HepG2 (cell line): ENCODE results near the gene TBX10. TPM values are rescaled to one million over a fixed set of nuclear protein-coding genes. Genes with fewer than 3 reads are reported as not detected.

Experiments
- ATM ChIP-seq: fragments of 450-650 bp; IDR thresholded peaks from 2 replicates; pipeline ENCODE4 v1.7.1; 2017; ENCODE audit warnings: mild to moderate bottlenecking, borderline replicate concordance
- ATRX ChIP-seq: sonication (generic); formaldehyde crosslinking; IDR thresholded peaks from 2 replicates; pipeline ENCODE4 v1.4.0; 2020; ENCODE audit warnings: missing genetic modification reagents, borderline replicate concordance
- CCDC6 ChIP-seq: sonication (generic); formaldehyde crosslinking; IDR thresholded peaks from 2 replicates; pipeline ENCODE4 v1.8.1; 2022; ENCODE audit warnings: mild to moderate bottlenecking, missing genetic modification reagents, moderate library complexity
- CSRNP1 ChIP-seq: sonication (generic); formaldehyde crosslinking; IDR thresholded peaks from 2 replicates; pipeline ENCODE4 v1.8.1; 2023; ENCODE audit warnings: mild to moderate bottlenecking, missing genetic modification reagents
- EED ChIP-seq: sonication (generic); formaldehyde crosslinking; IDR thresholded peaks from 2 replicates; pipeline ENCODE4 v1.5.0; 2020; ENCODE audit warnings: mild to moderate bottlenecking, missing genetic modification reagents
- IKZF5 ChIP-seq: IDR thresholded peaks from 2 replicates; pipeline ENCODE4 v1.6.1; 2018; ENCODE audit warnings: missing genetic modification reagents, mild to moderate bottlenecking, missing compliant biosample characterization
- KDM5B ChIP-seq: sonication (generic); formaldehyde crosslinking; IDR thresholded peaks from 2 replicates; pipeline ENCODE4 v1.4.0; 2020; ENCODE audit warnings: missing genetic modification reagents, mild to moderate bottlenecking, borderline replicate concordance
- MBNL3 ChIP-seq: fragments of 250-450 bp; sonication (Bioruptor Pico); conservative IDR thresholded peaks from 2 replicates; pipeline ENCODE4 v1.8.0; 2022; ENCODE audit warnings: mild to moderate bottlenecking, inconsistent platforms
- MED1 ChIP-seq: sonication (generic); formaldehyde crosslinking; IDR thresholded peaks from 2 replicates; pipeline ENCODE4 v1.4.0; 2020; ENCODE audit warnings: missing genetic modification reagents
- NCOR1 ChIP-seq: fragments of 200-600 bp; sonication (generic); IDR thresholded peaks from 2 replicates; pipeline ENCODE4 v1.7.0; 2017; ENCODE audit warnings: antibody characterized with exemption, low read length, borderline replicate concordance
- PITX1 ChIP-seq: sonication (generic); formaldehyde crosslinking; IDR thresholded peaks from 2 replicates; pipeline ENCODE4 v1.5.1; 2020; ENCODE audit warnings: mild to moderate bottlenecking, missing genetic modification reagents
- RXRA ChIP-seq: sonication (generic); formaldehyde crosslinking; IDR thresholded peaks from 2 replicates; pipeline ENCODE4 v1.5.1; 2020; ENCODE audit warnings: missing genetic modification reagents
- SMYD3 ChIP-seq: sonication (generic); formaldehyde crosslinking; IDR thresholded peaks from 2 replicates; pipeline ENCODE4 v1.8.1; 2023; ENCODE audit warnings: mild to moderate bottlenecking, missing genetic modification reagents
- THYN1 ChIP-seq: sonication (generic); formaldehyde crosslinking; IDR thresholded peaks from 2 replicates; pipeline ENCODE4 v1.8.1; 2023; ENCODE audit warnings: low read depth, mild to moderate bottlenecking, moderate library complexity, missing genetic modification reagents, borderline replicate concordance
- TSC22D2 ChIP-seq: sonication (generic); formaldehyde crosslinking; IDR thresholded peaks from 2 replicates; pipeline ENCODE4 v1.5.1; 2020; ENCODE audit warnings: missing genetic modification reagents, mild to moderate bottlenecking, borderline replicate concordance
- XRCC5 ChIP-seq: fragments of 200-400 bp; formaldehyde crosslinking; optimal IDR thresholded peaks from 2 replicates; pipeline ENCODE3; 2017; ENCODE audit warnings: mild to moderate bottlenecking, low read length
- ZNF101 ChIP-seq: sonication (generic); formaldehyde crosslinking; IDR thresholded peaks from 2 replicates; pipeline ENCODE4 v1.4.0; 2020; ENCODE audit warnings: mild to moderate bottlenecking, low read depth, missing genetic modification reagents, borderline replicate concordance
- ZNF430 ChIP-seq: sonication (generic); formaldehyde crosslinking; IDR thresholded peaks from 2 replicates; pipeline ENCODE4 v1.9.0; 2021; ENCODE audit warnings: mild to moderate bottlenecking, missing genetic modification reagents
- ZNF879 ChIP-seq: sonication (generic); formaldehyde crosslinking; IDR thresholded peaks from 2 replicates; pipeline ENCODE4 v1.8.1; 2023; ENCODE audit warnings: missing genetic modification reagents
- polyA plus RNA-seq, 8 experiments: library from polyadenylated mRNA; depleted of rRNA in 3 of 8; stranded (reverse) in 7 of 8; unstranded in 1 of 8; fragments of >200 nt; fragmentation: Illumina TruSeq in 4 of 8; extraction: Trizol in 4 of 8; gene quantifications; 2 replicates each; pipeline versions ENCODE4 v1.2.1 to v1.2.3, GENCODE V29; 2011 to 2016; ENCODE audit warnings: low read depth in 4 of 8, missing spikeins in 1 of 8, mixed read lengths in 1 of 8; ENCODE audit not compliant: insufficient read depth in 1 of 8
- total RNA-seq, 5 experiments: library from RNA; depleted of rRNA; stranded (reverse); fragments of >200 nt; fragmentation: Illumina TruSeq; extraction: Trizol; gene quantifications; 2 replicates each; pipeline ENCODE4 v1.2.3, GENCODE V29; 2016; ENCODE audit warnings: low read depth in 1 of 5
- TF ChIP-seq, protein P1 (sequence below): sonication (generic); formaldehyde crosslinking; IDR thresholded peaks from 2 replicates; pipeline ENCODE4 v1.4.0; 2020; ENCODE audit warnings: mild to moderate bottlenecking, missing genetic modification reagents
- TF ChIP-seq, protein P2 (sequence below): sonication (generic); formaldehyde crosslinking; IDR thresholded peaks from 2 replicates; pipeline ENCODE4 v1.5.0; 2020; ENCODE audit warnings: missing genetic modification reagents

TBX10 gene
- total and polyA plus RNA-seq, 2 of the 13 experiments (the other 11 are each of a cell fraction or from before 2014, with no cell fraction given) = 0.27 to 1.7 TPM

GRCh38 chr11:67632175-67632981 is 7.2 kb downstream of the TBX10 start (continued):
- TF ChIP-seq, protein P1, sequence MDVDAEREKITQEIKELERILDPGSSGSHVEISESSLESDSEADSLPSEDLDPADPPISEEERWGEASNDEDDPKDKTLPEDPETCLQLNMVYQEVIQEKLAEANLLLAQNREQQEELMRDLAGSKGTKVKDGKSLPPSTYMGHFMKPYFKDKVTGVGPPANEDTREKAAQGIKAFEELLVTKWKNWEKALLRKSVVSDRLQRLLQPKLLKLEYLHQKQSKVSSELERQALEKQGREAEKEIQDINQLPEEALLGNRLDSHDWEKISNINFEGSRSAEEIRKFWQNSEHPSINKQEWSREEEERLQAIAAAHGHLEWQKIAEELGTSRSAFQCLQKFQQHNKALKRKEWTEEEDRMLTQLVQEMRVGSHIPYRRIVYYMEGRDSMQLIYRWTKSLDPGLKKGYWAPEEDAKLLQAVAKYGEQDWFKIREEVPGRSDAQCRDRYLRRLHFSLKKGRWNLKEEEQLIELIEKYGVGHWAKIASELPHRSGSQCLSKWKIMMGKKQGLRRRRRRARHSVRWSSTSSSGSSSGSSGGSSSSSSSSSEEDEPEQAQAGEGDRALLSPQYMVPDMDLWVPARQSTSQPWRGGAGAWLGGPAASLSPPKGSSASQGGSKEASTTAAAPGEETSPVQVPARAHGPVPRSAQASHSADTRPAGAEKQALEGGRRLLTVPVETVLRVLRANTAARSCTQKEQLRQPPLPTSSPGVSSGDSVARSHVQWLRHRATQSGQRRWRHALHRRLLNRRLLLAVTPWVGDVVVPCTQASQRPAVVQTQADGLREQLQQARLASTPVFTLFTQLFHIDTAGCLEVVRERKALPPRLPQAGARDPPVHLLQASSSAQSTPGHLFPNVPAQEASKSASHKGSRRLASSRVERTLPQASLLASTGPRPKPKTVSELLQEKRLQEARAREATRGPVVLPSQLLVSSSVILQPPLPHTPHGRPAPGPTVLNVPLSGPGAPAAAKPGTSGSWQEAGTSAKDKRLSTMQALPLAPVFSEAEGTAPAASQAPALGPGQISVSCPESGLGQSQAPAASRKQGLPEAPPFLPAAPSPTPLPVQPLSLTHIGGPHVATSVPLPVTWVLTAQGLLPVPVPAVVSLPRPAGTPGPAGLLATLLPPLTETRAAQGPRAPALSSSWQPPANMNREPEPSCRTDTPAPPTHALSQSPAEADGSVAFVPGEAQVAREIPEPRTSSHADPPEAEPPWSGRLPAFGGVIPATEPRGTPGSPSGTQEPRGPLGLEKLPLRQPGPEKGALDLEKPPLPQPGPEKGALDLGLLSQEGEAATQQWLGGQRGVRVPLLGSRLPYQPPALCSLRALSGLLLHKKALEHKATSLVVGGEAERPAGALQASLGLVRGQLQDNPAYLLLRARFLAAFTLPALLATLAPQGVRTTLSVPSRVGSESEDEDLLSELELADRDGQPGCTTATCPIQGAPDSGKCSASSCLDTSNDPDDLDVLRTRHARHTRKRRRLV (CRISPR knock-in tag) = no peak
- TF ChIP-seq KDM5B (CRISPR knock-in tag) (no peak), ATRX (CRISPR knock-in tag) (no peak), CSRNP1 (no peak; the same call in 1 of the 2 replicates), NCOR1 (peak; percentile 94; the same call in 1 of the 2 replicates), IKZF5 (peak; percentile 25; the same call in 1 of the 2 replicates), XRCC5 (peak; percentile 47), ZNF101 (CRISPR knock-in tag) (no peak), PITX1 (CRISPR knock-in tag) (peak; percentile 94), TSC22D2 (no peak), EED (no peak), MBNL3 (CRISPR knock-in tag) (no peak), THYN1 (CRISPR knock-in tag) (no peak), MED1 (peak; percentile 67), ZNF430 (peak; percentile 85; the same call in 1 of the 2 replicates), RXRA (CRISPR knock-in tag) (peak; percentile 83), SMYD3 (CRISPR knock-in tag) (no peak), ATM (no peak), ZNF879 (CRISPR knock-in tag) (no peak; the same call in 1 of the 2 replicates), CCDC6 (CRISPR knock-in tag) (no peak)
- TF ChIP-seq, protein P2, sequence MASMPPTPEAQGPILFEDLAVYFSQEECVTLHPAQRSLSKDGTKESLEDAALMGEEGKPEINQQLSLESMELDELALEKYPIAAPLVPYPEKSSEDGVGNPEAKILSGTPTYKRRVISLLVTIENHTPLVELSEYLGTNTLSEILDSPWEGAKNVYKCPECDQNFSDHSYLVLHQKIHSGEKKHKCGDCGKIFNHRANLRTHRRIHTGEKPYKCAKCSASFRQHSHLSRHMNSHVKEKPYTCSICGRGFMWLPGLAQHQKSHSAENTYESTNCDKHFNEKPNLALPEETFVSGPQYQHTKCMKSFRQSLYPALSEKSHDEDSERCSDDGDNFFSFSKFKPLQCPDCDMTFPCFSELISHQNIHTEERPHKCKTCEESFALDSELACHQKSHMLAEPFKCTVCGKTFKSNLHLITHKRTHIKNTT = no peak
